H1 (cell line): ENCODE results near the gene CCDC124. TPM values are rescaled to one million over a fixed set of nuclear protein-coding genes. Genes with fewer than 3 reads are reported as not detected.

ENCODE experiments used
- CTCF ChIA-PET: fragments of 300-600 bp; sonication (Branson Sonifier 250); formaldehyde crosslinking; loops from one replicate; lab custom pipeline; 2021; ENCODE audit not compliant: partially characterized antibody; lab: Charles Lee
- POLR2A ChIA-PET: fragments of 300-600 bp; sonication (Branson Sonifier 250); formaldehyde crosslinking; loops from one replicate; lab custom pipeline; 2021; ENCODE audit warnings: inconsistent platforms; ENCODE audit not compliant: partially characterized antibody; lab: Charles Lee
- DNase-seq, 2 experiments: peaks; one replicate each; pipeline versions ENCODE4 v3.0.0 to v3.0.0-alpha.2; 2010 to 2022; ENCODE audit warnings: low spot score in 2 of 2, low read depth in 1 of 2, mixed read lengths in 1 of 2
- FAIRE-seq: peaks from 2 replicates; lab custom pipeline; 2011; peaks lifted over from hg19 to GRCh38; lab: Jason Lieb, UNC
- H2AFZ ChIP-seq: 2 replicates; pipeline ENCODE4 v1.8.1; 2012; ENCODE audit warnings: low read length, inconsistent platforms
- H2AK5ac ChIP-seq: 2 replicates; pipeline ENCODE4 v1.6.1; 2013; ENCODE audit warnings: low read depth, low read length
- H2BK120ac ChIP-seq: replicated peaks from 2 replicates; pipeline ENCODE3; 2013; ENCODE audit warnings: low read depth, low read length, inconsistent platforms
- H2BK12ac ChIP-seq: 2 replicates; pipeline ENCODE4 v1.6.1; 2013; ENCODE audit warnings: low read depth, low read length
- H2BK15ac ChIP-seq: 2 replicates; pipeline ENCODE4 v1.6.1; 2013; ENCODE audit warnings: low read length
- H2BK20ac ChIP-seq: 2 replicates; pipeline ENCODE4 v1.6.1; 2013; ENCODE audit warnings: low read length
- H2BK5ac ChIP-seq: 2 replicates; pipeline ENCODE4 v1.6.1; 2013; ENCODE audit warnings: low read depth, low read length
- H3K14ac ChIP-seq: 2 replicates; pipeline ENCODE4 v1.6.1; 2013; ENCODE audit warnings: inconsistent platforms; ENCODE audit not compliant: insufficient read length
- H3K18ac ChIP-seq: 2 replicates; pipeline ENCODE4 v1.6.1; 2013; ENCODE audit warnings: low read length; ENCODE audit errors: extremely low read depth
- H3K23ac ChIP-seq: 2 replicates; pipeline ENCODE4 v1.6.1; 2013; ENCODE audit warnings: inconsistent platforms; ENCODE audit not compliant: insufficient read length
- H3K23me2 ChIP-seq: 2 replicates; pipeline ENCODE4 v1.6.1; 2013; ENCODE audit warnings: low read depth, low read length
- H3K27ac ChIP-seq: 2 replicates; pipeline ENCODE4 v1.6.1; 2011; ENCODE audit warnings: low read depth, low read length, inconsistent platforms
- H3K27me3 ChIP-seq, 4 experiments: replicated peaks in 1 of 4; 1 replicate in 1 of 4; 2 replicates in 3 of 4; pipeline versions ENCODE4 v1.6.1 to v1.8.1; 2011 to 2013; ENCODE audit warnings: low read length in 3 of 4, mild to moderate bottlenecking in 3 of 4, inconsistent platforms in 2 of 4, mixed read lengths in 2 of 4, moderate library complexity in 1 of 4; ENCODE audit not compliant: control insufficient read depth in 3 of 4, insufficient read depth in 3 of 4; ENCODE audit errors: extremely low read depth in 1 of 4
- H3K36me3 ChIP-seq, 4 experiments: 2 replicates each; pipeline versions ENCODE4 v1.6.1 to v1.8.1; 2011 to 2013; ENCODE audit warnings: mild to moderate bottlenecking in 4 of 4, low read length in 3 of 4, moderate library complexity in 2 of 4, control low read depth in 1 of 4, inconsistent platforms in 1 of 4; ENCODE audit not compliant: insufficient read depth in 4 of 4, control insufficient read depth in 2 of 4
- H3K4ac ChIP-seq: replicated peaks from 2 replicates; pipeline ENCODE3; 2013; ENCODE audit warnings: low read length, low read depth, mixed read lengths, inconsistent platforms; ENCODE audit not compliant: insufficient read length
- H3K4me1 ChIP-seq, 4 experiments: replicated peaks in 1 of 4; 1 replicate in 1 of 4; 2 replicates in 3 of 4; pipeline versions ENCODE4 v1.6.1 to v1.8.1; 2011 to 2013; ENCODE audit warnings: low read length in 3 of 4, inconsistent platforms in 2 of 4, mixed read lengths in 1 of 4; ENCODE audit not compliant: insufficient read depth in 4 of 4, control insufficient read depth in 3 of 4
- H3K4me2 ChIP-seq, 2 experiments: 2 replicates each; pipeline versions ENCODE4 v1.6.1 to v1.8.1; 2011 to 2013; ENCODE audit warnings: low read depth in 2 of 2, low read length in 2 of 2, control low read depth in 1 of 2, inconsistent platforms in 1 of 2, mild to moderate bottlenecking in 1 of 2; ENCODE audit not compliant: insufficient read depth in 1 of 2
- H3K4me3 ChIP-seq, 4 experiments: fragments of 200-600, 300-600 bp in 1 of 4; sonication (generic), shearing (Covaris generic), sonication (Bioruptor Twin) in 1 of 4; 2 replicates each; pipeline versions ENCODE4 v1.5.1 to v1.8.1; 2011 to 2016; ENCODE audit warnings: low read length in 4 of 4, low read depth in 3 of 4, control low read depth in 2 of 4, inconsistent platforms in 2 of 4, mild to moderate bottlenecking in 2 of 4, mixed read lengths in 1 of 4, moderate library complexity in 1 of 4; ENCODE audit not compliant: insufficient read depth in 2 of 4; ENCODE audit errors: extremely low read depth in 1 of 4
- H3K56ac ChIP-seq: replicated peaks from 2 replicates; pipeline ENCODE3; 2013; ENCODE audit warnings: low read depth, mild to moderate bottlenecking, mixed read lengths, low read length, inconsistent platforms; ENCODE audit not compliant: insufficient read length
- H3K79me1 ChIP-seq: 2 replicates; pipeline ENCODE4 v1.6.1; 2013; ENCODE audit warnings: low read depth, low read length, control low read depth
- H3K79me2 ChIP-seq, 2 experiments: 2 replicates each; pipeline versions ENCODE4 v1.6.1 to v1.8.1; 2012 to 2013; ENCODE audit warnings: low read length in 2 of 2, mild to moderate bottlenecking in 2 of 2, inconsistent platforms in 1 of 2; ENCODE audit not compliant: insufficient read depth in 2 of 2, control insufficient read depth in 1 of 2
- H3K9ac ChIP-seq, 4 experiments: replicated peaks in 1 of 4; 1 replicate in 1 of 4; 2 replicates in 3 of 4; pipeline versions ENCODE4 v1.6.1 to v1.8.1; 2011 to 2013; ENCODE audit warnings: low read depth in 3 of 4, low read length in 3 of 4, control low read depth in 2 of 4, mild to moderate bottlenecking in 2 of 4, moderate library complexity in 2 of 4, inconsistent platforms in 1 of 4; ENCODE audit errors: extremely low read depth in 1 of 4
- H3K9me3 ChIP-seq, 2 experiments: 2 replicates each; pipeline versions ENCODE4 v1.6.1 to v1.8.1; 2012 to 2013; ENCODE audit warnings: mild to moderate bottlenecking in 2 of 2, moderate library complexity in 2 of 2, control low read depth in 1 of 2, inconsistent platforms in 1 of 2, low read depth in 1 of 2, low read length in 1 of 2, mixed read lengths in 1 of 2; ENCODE audit not compliant: insufficient read depth in 2 of 2
- H4K20me1 ChIP-seq, 2 experiments: replicated peaks in 1 of 2; 2 replicates each; pipeline versions ENCODE3 to v1.8.1; 2011 to 2013; ENCODE audit warnings: inconsistent platforms in 2 of 2, low read length in 2 of 2, mild to moderate bottlenecking in 1 of 2; ENCODE audit not compliant: insufficient read depth in 2 of 2, control insufficient read depth in 1 of 2
- H4K5ac ChIP-seq: 2 replicates; pipeline ENCODE4 v1.6.1; 2013; ENCODE audit warnings: low read length, low read depth, mixed read lengths, inconsistent platforms; ENCODE audit not compliant: insufficient read length
- H4K8ac ChIP-seq: 2 replicates; pipeline ENCODE4 v1.8.0; 2013; ENCODE audit warnings: mild to moderate bottlenecking, moderate library complexity, low read length, inconsistent platforms; ENCODE audit not compliant: insufficient read depth; ENCODE audit errors: extremely low read depth
- H4K91ac ChIP-seq: replicated peaks from 2 replicates; pipeline ENCODE3; 2013; ENCODE audit warnings: low read length, mixed read lengths, inconsistent platforms; ENCODE audit not compliant: insufficient read length
- CHD2 ChIP-seq: IDR thresholded peaks from 2 replicates; pipeline ENCODE4 v1.6.1; 2012; ENCODE audit warnings: low read length, improper control_type of control experiment
- EP300 ChIP-seq, 2 experiments: IDR thresholded peaks; 1 replicate in 1 of 2; 2 replicates in 1 of 2; pipeline ENCODE4 v1.6.1; 2011 to 2012; ENCODE audit warnings: low read depth in 2 of 2, low read length in 2 of 2, mild to moderate bottlenecking in 2 of 2, borderline replicate concordance in 1 of 2, inconsistent platforms in 1 of 2, moderate library complexity in 1 of 2
- KDM1A ChIP-seq: fragments of 200-600, 300-600 bp; sonication (generic); IDR thresholded peaks from 2 replicates; pipeline ENCODE4 v1.7.1; 2016; ENCODE audit warnings: mild to moderate bottlenecking, low read length, borderline replicate concordance
- TEAD4 ChIP-seq: IDR thresholded peaks from 2 replicates; pipeline ENCODE4 v1.6.1; 2012; ENCODE audit warnings: low read depth, low read length, inconsistent platforms, mixed read lengths
- polyA plus RNA-seq, 7 experiments: library from polyadenylated mRNA; depleted of rRNA in 3 of 7; stranded (reverse) in 5 of 7; unstranded in 2 of 7; fragments of >200 nt in 5 of 7; fragments of 200-250 nt in 2 of 7; gene quantifications; 1 replicate in 5 of 7; 2 replicates in 1 of 7; 4 replicates in 1 of 7; pipeline versions ENCODE4 v1.2.1 to v1.2.3, GENCODE V29; 2011 to 2013; ENCODE audit warnings: missing spikeins in 2 of 7, mixed read lengths in 2 of 7
- total RNA-seq: library from RNA; stranded (reverse); fragmentation: NEBNext Ultra II Directional; extraction: Animal tissue kit (Norgen Biotek cat#: 25700); gene quantifications from 2 replicates; pipeline ENCODE4 v1.2.1, GENCODE V29; 2021

The CCDC124 gene
- total and polyA plus RNA-seq, 2 of the 8 experiments (the other 6 are each of a cell fraction or from before 2014, with no cell fraction given): 95.2 to 103 TPM

GRCh38 chr19:17920527-17920926, 12.3 kb upstream of the CCDC124 start:
- H3K18ac ChIP-seq: no peak overlapping the region
- no peak overlapping the region for H2BK5ac ChIP-seq
- no peak overlapping the region for H3K23ac ChIP-seq
- no peak overlapping the region for H2AK5ac ChIP-seq
- no peak overlapping the region for H3K27ac ChIP-seq
- H3K14ac ChIP-seq: no peak overlapping the region
- no peaks in the 10 kb centered on the region for H4K20me1 ChIP-seq
- no peak overlapping the region for H3K4ac ChIP-seq
- H3K4me2 ChIP-seq: no peak overlapping the region
- DNase-seq (no peak), FAIRE-seq (no peak)
- H3K9me3 ChIP-seq: peaks cover 5 to 18% of the 10 kb centered on the region in 2 experiments; a peak in 3 of 4 replicates
- H4K5ac ChIP-seq: no peak overlapping the region
- TF ChIP-seq CHD2 (no peak), EP300 (IDR thresholded peaks at IDR 0.05; ENCODE audit: borderline replicate concordance in 1 of 2, low read depth in 2 of 2, low read length in 2 of 2) (no peak), TEAD4 (no peak), KDM1A (0 out of 2 replicates have a peak, but pooled peaks have one; percentile 17)
- H3K9ac ChIP-seq: no peak overlapping the region
- H3K56ac ChIP-seq: no peak overlapping the region
- H2BK120ac ChIP-seq: no peak overlapping the region
- no peak overlapping the region for H4K8ac ChIP-seq
- H2AFZ ChIP-seq: no peak overlapping the region
- no peaks in the 10 kb centered on the region for H3K36me3 ChIP-seq
- ChIA-PET CTCF (interaction anchor here (0.8 to 1.6 kb wide), 3 partner anchors 13 to 51 kb away, joined by 3 to 4 read pairs (median 4); partner anchors contain the start of gene SLC5A5), POLR2A (interaction anchor here (1.3 kb wide), 1 partner anchor 61 kb away, joined by 6 read pairs; the partner anchor contains the start of gene RPL18A)
- no peak overlapping the region for H2BK12ac ChIP-seq
- H2BK15ac ChIP-seq: no peak overlapping the region
- H3K27me3 ChIP-seq: no peaks in the 10 kb centered on the region
- H3K23me2 ChIP-seq: no peaks in the 10 kb centered on the region
- H3K4me1 ChIP-seq: no peaks in the 10 kb centered on the region
- no peak overlapping the region for H4K91ac ChIP-seq
- no peak overlapping the region for H3K4me3 ChIP-seq
- no peaks in the 10 kb centered on the region for H3K79me1 ChIP-seq
- H2BK20ac ChIP-seq: no peak overlapping the region
- no peaks in the 10 kb centered on the region for H3K79me2 ChIP-seq
